PC-3 (cell line): ENCODE measurements around the gene KAZN. TPM values are rescaled to one million over a fixed set of nuclear protein-coding genes. Genes with fewer than 3 reads are reported as not detected.

Experiments
- ATAC-seq: fragments of 200-7000 bp; cut with Tn5 transposase; 2 replicates; pipeline ENCODE4 v1.9.1; 2020; ENCODE audit warnings: mild to moderate bottlenecking, moderate library complexity
- BruUV-seq: library from RNA; stranded (reverse); fragments of 400-500 nt; replicated peaks from 2 replicates; lab custom pipeline; 2021; lab: Mats Ljungman, UMichigan
- CTCF ChIA-PET: fragments of 300-600 bp; sonication (Branson Sonifier 250); formaldehyde crosslinking; loops from one replicate; lab custom pipeline; 2022; ENCODE audit warnings: antibody characterized with exemption; lab: Charles Lee
- POLR2A ChIA-PET: fragments of 300-600 bp; sonication (Branson Sonifier 250); formaldehyde crosslinking; loops from one replicate; lab custom pipeline; 2022; ENCODE audit warnings: antibody characterized with exemption; ENCODE audit not compliant: unreplicated experiment; lab: Charles Lee
- DNase-seq: peaks from one replicate; pipeline ENCODE4 v3.0.0-alpha.2; 2015
- H2AFZ ChIP-seq: fragments of 300-600 bp; sonication (generic); 2 replicates; pipeline ENCODE4 v1.6.0; 2016; ENCODE audit warnings: antibody characterized with exemption, low read length
- H3F3A ChIP-seq: fragments of 300-600 bp; sonication (generic); one replicate; pipeline ENCODE4 v1.6.0; 2017; ENCODE audit warnings: antibody characterized with exemption, low read length, control low read depth, mild to moderate bottlenecking; ENCODE audit not compliant: unreplicated experiment
- H3K27ac ChIP-seq: fragments of 300-600 bp; sonication (generic); 2 replicates; pipeline ENCODE4 v1.5.1; 2016; ENCODE audit warnings: mild to moderate bottlenecking, low read length
- H3K27me3 ChIP-seq: fragments of 300-600 bp; sonication (generic); 2 replicates; pipeline ENCODE4 v1.6.1; 2016; ENCODE audit warnings: low read length, mixed read lengths
- H3K36me3 ChIP-seq: fragments of 300-600 bp; sonication (generic); 2 replicates; pipeline ENCODE4 v1.6.1; 2016; ENCODE audit warnings: low read depth, mixed run types, low read length, mixed read lengths
- H3K4me1 ChIP-seq: fragments of 300-600 bp; sonication (generic); 2 replicates; pipeline ENCODE4 v1.5.1; 2016; ENCODE audit warnings: low read length; ENCODE audit not compliant: insufficient read depth
- H3K4me2 ChIP-seq: fragments of 300-600 bp; sonication (generic); 2 replicates; pipeline ENCODE4 v1.6.0; 2016; ENCODE audit warnings: low read length
- H3K4me3 ChIP-seq: fragments of 300-600 bp; sonication (generic); 2 replicates; pipeline ENCODE4 v1.5.1; 2016; ENCODE audit warnings: mild to moderate bottlenecking, low read length, mixed read lengths
- H3K79me2 ChIP-seq: fragments of 300-600 bp; sonication (generic); 2 replicates; pipeline ENCODE4 v1.6.1; 2017; ENCODE audit warnings: low read length, mixed read lengths
- H3K9ac ChIP-seq: fragments of 300-600 bp; sonication (generic); 2 replicates; pipeline ENCODE4 v1.6.0; 2016; ENCODE audit warnings: mild to moderate bottlenecking, low read length
- H3K9me2 ChIP-seq: fragments of 300-600 bp; sonication (generic); replicated peaks from 2 replicates; pipeline ENCODE4 v1.6.1; 2016; ENCODE audit warnings: mixed run types, low read length, mixed read lengths
- H3K9me3 ChIP-seq: fragments of 300-600 bp; sonication (generic); 2 replicates; pipeline ENCODE4 v1.6.1; 2016; ENCODE audit warnings: low read length, mixed read lengths
- H4K20me1 ChIP-seq: fragments of 300-600 bp; sonication (generic); 2 replicates; pipeline ENCODE4 v1.6.1; 2016; ENCODE audit warnings: low read length, mixed read lengths
- EZH2 ChIP-seq: fragments of 300-600 bp; sonication (generic); IDR thresholded peaks from one replicate; pipeline ENCODE4 v1.6.1; 2017; ENCODE audit warnings: antibody characterized with exemption, mild to moderate bottlenecking, low read length; ENCODE audit not compliant: unreplicated experiment
- EZH2phosphoT487 ChIP-seq: fragments of 300-600 bp; sonication (generic); IDR thresholded peaks from 2 replicates; pipeline ENCODE4 v1.6.1; 2018; ENCODE audit warnings: mild to moderate bottlenecking, antibody characterized with exemption, low read length, borderline replicate concordance
- intact Hi-C: fragments of 100-400 bp; cut with micrococcal nuclease; formaldehyde crosslinking; loops from 2 replicates; pipeline ENCODE4 v1.9.0; 2023
- total RNA-seq: library from RNA; depleted of rRNA; stranded (reverse); fragments of >200 nt; gene quantifications from 2 replicates; pipeline ENCODE4 v1.2.3, GENCODE V29; 2014
- TF ChIP-seq, protein P1 (sequence below): fragments of 300-600 bp; sonication (generic); conservative IDR thresholded peaks from 2 replicates; pipeline ENCODE4 v1.5.1; 2017; ENCODE audit warnings: antibody characterized with exemption, low read depth, mild to moderate bottlenecking, low read length

KAZN gene
- total RNA-seq, 1 experiment from 2014 or later, result 2.0 TPM

DNA sequence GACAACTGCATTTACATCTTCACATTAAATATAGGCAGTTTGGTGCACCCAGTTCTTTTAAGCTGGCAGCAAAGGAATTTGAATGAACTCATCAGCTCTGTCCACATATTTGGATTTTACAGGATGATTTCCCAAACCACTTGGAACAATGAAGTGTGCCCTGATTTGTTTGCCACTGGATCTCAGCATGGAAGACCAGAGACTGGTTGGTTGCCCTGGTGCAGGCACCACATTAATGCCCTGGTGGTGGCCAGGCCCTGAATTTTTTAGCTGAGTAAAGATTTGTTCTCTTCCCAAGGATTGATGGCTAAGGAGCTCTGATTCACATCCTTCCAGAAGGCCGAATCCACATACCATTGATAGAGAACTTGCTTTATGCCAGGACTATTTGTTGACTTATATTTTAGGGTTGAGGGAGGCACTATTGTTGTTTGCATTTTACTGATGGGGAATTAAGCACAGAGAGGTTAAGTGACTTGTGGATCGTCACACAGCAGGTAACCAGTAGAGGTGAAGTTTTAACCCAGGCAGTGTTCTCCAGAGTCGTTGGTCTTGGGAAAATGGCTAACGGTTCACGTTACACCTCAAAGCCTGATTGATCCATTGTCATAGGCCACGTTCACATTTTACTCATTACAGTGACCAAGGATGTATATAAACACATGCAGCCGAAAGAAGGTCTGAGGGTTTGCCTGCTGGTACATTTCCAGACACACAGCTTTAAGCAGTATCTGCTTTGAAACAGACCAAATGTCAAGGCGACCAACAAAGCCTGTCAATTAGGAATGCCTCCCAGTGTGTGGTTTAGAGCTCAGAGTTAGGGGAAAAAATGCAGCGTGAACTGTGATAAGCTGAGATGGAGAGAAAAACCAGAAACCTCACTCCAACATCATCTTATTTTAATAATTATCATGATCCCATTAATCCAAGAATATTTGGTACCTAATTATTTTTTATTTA, 50.7 kb downstream of the KAZN start:
- peaks cover 41% of the 10 kb centered on the region for H3K4me1 ChIP-seq
- POLR2A ChIA-PET, result interaction anchor here (0.5 to 0.6 kb wide), 2 partner anchors 31 to 32 kb away, joined by 3 read pairs; no protein-coding TSS in a partner anchor
- H3F3A ChIP-seq, result no peaks in the 10 kb centered on the region
- TF ChIP-seq, protein P1, sequence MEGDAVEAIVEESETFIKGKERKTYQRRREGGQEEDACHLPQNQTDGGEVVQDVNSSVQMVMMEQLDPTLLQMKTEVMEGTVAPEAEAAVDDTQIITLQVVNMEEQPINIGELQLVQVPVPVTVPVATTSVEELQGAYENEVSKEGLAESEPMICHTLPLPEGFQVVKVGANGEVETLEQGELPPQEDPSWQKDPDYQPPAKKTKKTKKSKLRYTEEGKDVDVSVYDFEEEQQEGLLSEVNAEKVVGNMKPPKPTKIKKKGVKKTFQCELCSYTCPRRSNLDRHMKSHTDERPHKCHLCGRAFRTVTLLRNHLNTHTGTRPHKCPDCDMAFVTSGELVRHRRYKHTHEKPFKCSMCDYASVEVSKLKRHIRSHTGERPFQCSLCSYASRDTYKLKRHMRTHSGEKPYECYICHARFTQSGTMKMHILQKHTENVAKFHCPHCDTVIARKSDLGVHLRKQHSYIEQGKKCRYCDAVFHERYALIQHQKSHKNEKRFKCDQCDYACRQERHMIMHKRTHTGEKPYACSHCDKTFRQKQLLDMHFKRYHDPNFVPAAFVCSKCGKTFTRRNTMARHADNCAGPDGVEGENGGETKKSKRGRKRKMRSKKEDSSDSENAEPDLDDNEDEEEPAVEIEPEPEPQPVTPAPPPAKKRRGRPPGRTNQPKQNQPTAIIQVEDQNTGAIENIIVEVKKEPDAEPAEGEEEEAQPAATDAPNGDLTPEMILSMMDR, result no peak
- TF ChIP-seq EZH2phosphoT487 (no peak), EZH2 (no peak)
- no peaks in the 10 kb centered on the region for H3K27me3 ChIP-seq
- H3K4me3 ChIP-seq, result no peak overlapping the region
- peak; percentile 62 for ATAC-seq
- DNase-seq, result peak; percentile 76
- no peaks in the 10 kb centered on the region for H3K36me3 ChIP-seq
- H2AFZ ChIP-seq, result no peak overlapping the region
- H3K9me2 ChIP-seq, result no peaks in the 10 kb centered on the region
- H3K9me3 ChIP-seq, result no peaks in the 10 kb centered on the region
- CTCF ChIA-PET, result interaction anchor here (0.5 to 0.7 kb wide), 4 partner anchors 110 to 512 kb away, joined by 3 to 6 read pairs (median 4); no protein-coding TSS in a partner anchor
- BruUV-seq, result no TSS peak
- peak overlapping the region; percentile 60 for H3K27ac ChIP-seq
- intact Hi-C loops, result no loop called here
- H3K79me2 ChIP-seq, result no peaks in the 10 kb centered on the region
- H3K9ac ChIP-seq, result no peak overlapping the region
- no peaks in the 10 kb centered on the region for H4K20me1 ChIP-seq
- H3K4me2 ChIP-seq, result peak overlapping the region; percentile 11; the same call in 1 of the 2 replicates

- no peak overlapping the region for H2AFZ ChIP-seq
- H3K9me2 ChIP-seq, result no peaks in the 10 kb centered on the region
- H4K20me1 ChIP-seq, result no peaks in the 10 kb centered on the region
- ATAC-seq (peak; percentile 61), DNase-seq (peak; percentile 72)
- H3K4me2 ChIP-seq, result no peak overlapping the region
- no peak for TF ChIP-seq EZH2phosphoT487
- TF ChIP-seq, protein P1, result no peak
- TF ChIP-seq EZH2, result no peak
- H3K9ac ChIP-seq, result no peak overlapping the region
- H3K4me3 ChIP-seq, result no peak overlapping the region
- no peaks in the 10 kb centered on the region for H3K36me3 ChIP-seq
- no TSS peak for BruUV-seq
- CTCF ChIA-PET, result interaction anchor here (0.6 kb wide), 1 partner anchor 128 kb away, joined by 3 read pairs; no protein-coding TSS in a partner anchor
- no peaks in the 10 kb centered on the region for H3K27me3 ChIP-seq
- POLR2A ChIA-PET, result no interaction called here
- H3K27ac ChIP-seq, result peak overlapping the region; percentile 60
- H3K9me3 ChIP-seq, result no peaks in the 10 kb centered on the region
- no peaks in the 10 kb centered on the region for H3F3A ChIP-seq
- H3K79me2 ChIP-seq, result no peaks in the 10 kb centered on the region
- intact Hi-C loops, result loop anchor here (5.0 kb wide), 2 partner anchors 87 to 163 kb away; no protein-coding TSS in a partner anchor
- H3K4me1 ChIP-seq, result peaks cover 48% of the 10 kb centered on the region
Observed at GRCh38 chr1:14649976-14650375, 51.5 kb downstream of the KAZN start.

GRCh38 chr1:14650951-14651350, 52.5 kb downstream of the KAZN start:
- ChIA-PET CTCF (no interaction called here), POLR2A (no interaction called here)
- Histone ChIP-seq H3K4me3 (no peak overlapping the region), H3K27me3 (no peaks in the 10 kb centered on the region), H3K9me3 (no peaks in the 10 kb centered on the region), H4K20me1 (no peaks in the 10 kb centered on the region), H3K4me2 (no peak overlapping the region), H3K9ac (no peak overlapping the region), H3K4me1 (peaks cover 48% of the 10 kb centered on the region), H3K36me3 (no peaks in the 10 kb centered on the region), H2AFZ (no peak overlapping the region), H3K9me2 (no peaks in the 10 kb centered on the region), H3K79me2 (no peaks in the 10 kb centered on the region), H3K27ac (no peak overlapping the region), H3F3A (no peaks in the 10 kb centered on the region)
- no peak for DNase-seq
- intact Hi-C loops, result loop anchor here (5.0 kb wide), 2 partner anchors 86 to 164 kb away; no protein-coding TSS in a partner anchor
- TF ChIP-seq, protein P1, result no peak
- TF ChIP-seq EZH2phosphoT487, result no peak
- TF ChIP-seq EZH2, result no peak
- no peak for ATAC-seq
- no TSS peak for BruUV-seq
